GM12872 (cell line): Measurements from ENCODE around the gene ZC3H15.

ENCODE experiments used
- CTCF ChIP-seq: IDR thresholded peaks from 3 replicates; pipeline ENCODE4 v1.5.1; 2011; ENCODE audit warnings: low read depth, mild to moderate bottlenecking, low read length, moderate library complexity; ENCODE audit not compliant: insufficient read depth

The ZC3H15 gene

GRCh38 chr2:186534406-186534805 is 48.3 kb downstream of the ZC3H15 start:
- no peak for TF ChIP-seq CTCF

- no peak for TF ChIP-seq CTCF
Observed at GRCh38 chr2:186535861-186536260, 49.8 kb downstream of the ZC3H15 start.

- no peak for TF ChIP-seq CTCF
Observed at GRCh38 chr2:186537019-186537418, 51.0 kb downstream of the ZC3H15 start.

GRCh38 chr2:186540941-186541340 is 54.9 kb downstream of the ZC3H15 start:
- no peak for TF ChIP-seq CTCF

- TF ChIP-seq CTCF, result no peak
Observed at GRCh38 chr2:186542002-186542401, 55.9 kb downstream of the ZC3H15 start.

- TF ChIP-seq CTCF, result no peak
Observed at GRCh38 chr2:186543561-186544131, 57.6 kb downstream of the ZC3H15 start.

GRCh38 chr2:186544255-186544675 is 58.2 kb downstream of the ZC3H15 start:
- TF ChIP-seq CTCF, result no peak
